Osteoblast (primary cell): Measurements from ENCODE around the gene ADPRS. TPM values are rescaled to one million over a fixed set of nuclear protein-coding genes. Genes with fewer than 3 reads are reported as not detected.
A peak's percentile ranks its signal among the peaks of the same experiment; 100 is the strongest.

Experiments used
- DNase-seq: peaks from one replicate; pipeline ENCODE4 v3.0.0; 2011; ENCODE audit warnings: low spot score, mixed read lengths; ENCODE audit not compliant: insufficient read length; ENCODE audit errors: missing footprints
- H2AFZ ChIP-seq: 2 replicates; pipeline ENCODE4 v1.6.0; 2011; ENCODE audit warnings: mild to moderate bottlenecking, low read length
- H3K27ac ChIP-seq: 2 replicates; pipeline ENCODE4 v1.5.1; 2011; ENCODE audit warnings: mild to moderate bottlenecking, low read depth, low read length, moderate library complexity
- H3K27me3 ChIP-seq: 2 replicates; pipeline ENCODE4 v1.6.0; 2012; ENCODE audit warnings: mild to moderate bottlenecking, control low read depth, inconsistent platforms, low read length, moderate library complexity; ENCODE audit not compliant: insufficient read depth
- H3K36me3 ChIP-seq: 2 replicates; pipeline ENCODE4 v1.5.1; 2011; ENCODE audit warnings: mild to moderate bottlenecking, low read length, control low read depth, moderate library complexity; ENCODE audit not compliant: insufficient read depth
- H3K4me1 ChIP-seq: 2 replicates; pipeline ENCODE4 v1.5.1; 2011; ENCODE audit warnings: mild to moderate bottlenecking, low read length, control low read depth, moderate library complexity; ENCODE audit not compliant: insufficient read depth
- H3K4me2 ChIP-seq: 2 replicates; pipeline ENCODE4 v1.6.0; 2011; ENCODE audit warnings: mild to moderate bottlenecking, low read length; ENCODE audit not compliant: insufficient read depth
- H3K4me3 ChIP-seq: fragments of 200-600 bp; sonication (generic); 3 replicates; pipeline ENCODE4 v1.5.1; 2012; ENCODE audit warnings: mild to moderate bottlenecking, low read length, inconsistent platforms; ENCODE audit not compliant: insufficient read depth
- H3K79me2 ChIP-seq: 2 replicates; pipeline ENCODE4 v1.6.0; 2012; ENCODE audit warnings: mild to moderate bottlenecking, low read length, control low read depth, inconsistent platforms; ENCODE audit not compliant: insufficient read depth
- H3K9me3 ChIP-seq: 2 replicates; pipeline ENCODE4 v1.5.1; 2011; ENCODE audit warnings: low read depth, low read length, control low read depth
- H4K20me1 ChIP-seq: 2 replicates; pipeline ENCODE4 v1.6.0; 2012; ENCODE audit warnings: mild to moderate bottlenecking, low read length, control low read depth; ENCODE audit not compliant: insufficient read depth
- total RNA-seq: library from RNA; depleted of rRNA; stranded (reverse); fragments of >200 nt; gene quantifications from 2 replicates; pipeline ENCODE4 v1.2.3, GENCODE V29; 2012
- TF ChIP-seq, protein P1 (sequence below): IDR thresholded peaks from 2 replicates; pipeline ENCODE4 v1.5.1; 2011; ENCODE audit warnings: mild to moderate bottlenecking, low read depth, low read length, moderate library complexity; ENCODE audit errors: extremely low read depth

ADPRS gene
- total RNA-seq, 1 donor: 24.2 TPM

DNA sequence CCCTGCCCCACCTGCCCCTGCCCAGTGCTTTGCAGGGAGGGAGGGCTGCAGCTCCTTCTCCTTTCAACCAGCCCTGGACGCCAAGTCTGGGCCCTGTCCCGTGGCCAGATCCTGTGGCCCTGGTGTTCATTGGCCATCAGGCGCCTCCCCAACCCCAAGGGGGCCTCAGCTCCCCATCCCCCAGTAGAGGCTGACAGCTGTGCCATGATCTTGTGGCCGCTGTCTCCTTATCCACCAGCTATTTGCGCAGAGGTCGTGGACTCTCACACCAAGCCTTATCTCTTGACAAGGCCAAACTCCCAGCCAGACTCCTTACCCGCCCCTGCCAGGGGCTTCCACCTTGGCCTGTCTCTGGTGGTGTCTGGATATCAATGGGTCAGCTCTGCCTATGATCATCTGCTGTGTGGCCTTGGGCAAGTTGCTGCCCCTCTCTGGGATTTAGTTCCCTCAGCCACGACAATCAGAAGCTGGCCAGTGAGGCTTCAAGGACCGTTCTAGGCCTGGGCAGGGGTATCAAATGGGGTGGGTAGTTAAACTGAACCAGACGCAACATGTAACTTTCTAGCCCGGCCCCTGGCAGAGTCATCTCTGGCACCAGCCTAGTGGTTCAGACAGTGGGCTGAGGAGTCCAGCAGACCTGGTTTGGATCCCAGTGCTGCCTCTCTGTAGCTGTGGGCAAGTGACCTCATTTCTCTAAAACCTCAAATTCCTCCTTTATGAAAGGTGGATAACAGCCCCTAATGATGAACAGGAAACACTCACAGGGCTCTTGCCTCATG lies 39.6 kb downstream of the ADPRS start:
- no peaks in the 10 kb centered on the region for H3K36me3 ChIP-seq
- peaks cover 12% of the 10 kb centered on the region for H3K27me3 ChIP-seq
- H2AFZ ChIP-seq: no peak overlapping the region
- no peaks in the 10 kb centered on the region for H3K9me3 ChIP-seq
- no peaks in the 10 kb centered on the region for H3K79me2 ChIP-seq
- H3K4me2 ChIP-seq: peak overlapping the region; percentile 36
- peaks cover 25% of the 10 kb centered on the region for H3K4me1 ChIP-seq
- TF ChIP-seq, protein P1, sequence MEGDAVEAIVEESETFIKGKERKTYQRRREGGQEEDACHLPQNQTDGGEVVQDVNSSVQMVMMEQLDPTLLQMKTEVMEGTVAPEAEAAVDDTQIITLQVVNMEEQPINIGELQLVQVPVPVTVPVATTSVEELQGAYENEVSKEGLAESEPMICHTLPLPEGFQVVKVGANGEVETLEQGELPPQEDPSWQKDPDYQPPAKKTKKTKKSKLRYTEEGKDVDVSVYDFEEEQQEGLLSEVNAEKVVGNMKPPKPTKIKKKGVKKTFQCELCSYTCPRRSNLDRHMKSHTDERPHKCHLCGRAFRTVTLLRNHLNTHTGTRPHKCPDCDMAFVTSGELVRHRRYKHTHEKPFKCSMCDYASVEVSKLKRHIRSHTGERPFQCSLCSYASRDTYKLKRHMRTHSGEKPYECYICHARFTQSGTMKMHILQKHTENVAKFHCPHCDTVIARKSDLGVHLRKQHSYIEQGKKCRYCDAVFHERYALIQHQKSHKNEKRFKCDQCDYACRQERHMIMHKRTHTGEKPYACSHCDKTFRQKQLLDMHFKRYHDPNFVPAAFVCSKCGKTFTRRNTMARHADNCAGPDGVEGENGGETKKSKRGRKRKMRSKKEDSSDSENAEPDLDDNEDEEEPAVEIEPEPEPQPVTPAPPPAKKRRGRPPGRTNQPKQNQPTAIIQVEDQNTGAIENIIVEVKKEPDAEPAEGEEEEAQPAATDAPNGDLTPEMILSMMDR: no peak
- H3K4me3 ChIP-seq: no peak overlapping the region
- H3K27ac ChIP-seq: peak overlapping the region; percentile 16
- no peaks in the 10 kb centered on the region for H4K20me1 ChIP-seq
- DNase-seq: peak; percentile 98

DNA sequence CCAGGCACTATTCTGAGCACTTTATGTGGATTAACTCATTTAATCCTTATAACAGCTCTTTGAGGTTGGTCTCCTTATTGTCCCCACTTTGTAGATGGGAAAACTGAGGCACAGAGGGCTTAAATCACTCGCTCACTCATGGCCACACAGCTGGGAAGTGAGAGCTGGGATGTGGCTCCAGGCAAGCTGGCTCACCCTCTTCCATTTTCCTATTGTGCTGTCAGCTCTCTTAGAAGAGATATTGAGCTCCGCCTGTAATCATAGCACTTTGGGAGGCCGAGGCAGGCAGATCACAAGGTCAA lies 40.2 kb downstream of the ADPRS start:
- TF ChIP-seq, protein P1: no peak
- peaks cover 12% of the 10 kb centered on the region for H3K27me3 ChIP-seq
- no peak for DNase-seq
- peak overlapping the region; percentile 16 for H3K27ac ChIP-seq
- peak overlapping the region; percentile 36 for H3K4me2 ChIP-seq
- no peaks in the 10 kb centered on the region for H4K20me1 ChIP-seq
- H3K9me3 ChIP-seq: no peaks in the 10 kb centered on the region
- H3K4me3 ChIP-seq: no peak overlapping the region
- H2AFZ ChIP-seq: no peak overlapping the region
- H3K36me3 ChIP-seq: no peaks in the 10 kb centered on the region
- no peaks in the 10 kb centered on the region for H3K79me2 ChIP-seq
- peaks cover 27% of the 10 kb centered on the region for H3K4me1 ChIP-seq

DNA sequence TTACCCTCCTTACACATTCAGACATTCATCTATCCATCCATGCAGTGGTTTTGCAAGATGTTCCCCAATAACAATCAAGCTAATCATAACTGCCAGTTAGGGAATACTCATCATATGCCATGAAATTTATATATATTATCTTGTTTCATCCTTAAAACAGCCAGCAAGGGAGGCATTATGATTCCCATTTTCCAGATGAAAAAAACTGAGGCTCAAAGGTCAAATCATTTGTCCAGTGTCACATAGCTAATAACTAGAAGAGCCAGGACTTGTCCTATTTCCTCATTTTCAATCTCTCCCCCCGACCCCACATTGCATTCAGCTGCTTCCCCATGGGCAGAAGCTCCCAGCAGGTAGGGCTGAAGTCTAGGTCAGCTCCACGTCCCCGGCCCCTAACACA lies 43.3 kb downstream of the ADPRS start:
- peaks cover under 1% of the 10 kb centered on the region for H3K79me2 ChIP-seq
- no peak overlapping the region for H3K27ac ChIP-seq
- no peak overlapping the region for H3K4me3 ChIP-seq
- DNase-seq: no peak
- no peak overlapping the region for H2AFZ ChIP-seq
- no peak overlapping the region for H3K4me2 ChIP-seq
- H4K20me1 ChIP-seq: no peaks in the 10 kb centered on the region
- TF ChIP-seq, protein P1: no peak
- H3K4me1 ChIP-seq: peaks cover 58% of the 10 kb centered on the region
- H3K27me3 ChIP-seq: no peaks in the 10 kb centered on the region
- peaks cover 3% of the 10 kb centered on the region for H3K36me3 ChIP-seq
- no peaks in the 10 kb centered on the region for H3K9me3 ChIP-seq

DNA sequence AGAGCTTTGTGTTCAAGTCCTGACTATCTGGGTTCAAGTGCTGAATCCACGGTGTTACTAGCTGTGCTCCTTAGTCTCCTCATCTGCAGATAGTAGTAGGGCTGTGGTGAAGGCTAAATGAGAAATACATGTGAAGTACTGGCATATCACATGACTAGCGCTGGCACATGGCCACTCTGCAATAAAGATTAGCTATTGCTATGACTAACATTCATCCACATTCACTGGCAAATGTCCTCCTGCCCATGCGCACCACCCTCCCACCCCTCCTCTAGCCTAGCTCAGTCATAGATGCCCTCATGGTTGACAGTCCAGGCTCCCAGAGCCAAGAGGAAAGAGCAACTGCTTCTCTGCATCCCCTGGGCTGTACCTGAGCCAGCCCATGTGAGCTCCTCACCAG lies 44.8 kb downstream of the ADPRS start:
- H3K79me2 ChIP-seq: peaks cover 15% of the 10 kb centered on the region
- no peaks in the 10 kb centered on the region for H3K9me3 ChIP-seq
- TF ChIP-seq, protein P1: no peak
- peak overlapping the region; percentile 6 for H3K4me2 ChIP-seq
- peaks cover 55% of the 10 kb centered on the region for H3K4me1 ChIP-seq
- peak overlapping the region; percentile 60 for H3K27ac ChIP-seq
- DNase-seq: peak; percentile 99
- peaks cover 15% of the 10 kb centered on the region for H3K36me3 ChIP-seq
- no peak overlapping the region for H3K4me3 ChIP-seq
- peak overlapping the region; percentile 68 for H2AFZ ChIP-seq
- no peaks in the 10 kb centered on the region for H3K27me3 ChIP-seq
- no peaks in the 10 kb centered on the region for H4K20me1 ChIP-seq
